ENCODE data around the gene PLAU.

- TF ChIP-seq CTCF (IDR thresholded peaks at IDR 0.05) (no peak), POLR2A (IDR thresholded peaks at IDR 0.05) (no peak)
Observed at GRCh38 chr10:73878365-73878764, 32.6 kb upstream of the PLAU start.
